Gastrocnemius medialis (tissue), 4 donors: ENCODE measurements around the gene KCNC1. TPM values are rescaled to one million over a fixed set of nuclear protein-coding genes. Genes with fewer than 3 reads are reported as not detected.

Experiments
- ATAC-seq, 2 donors: fragments of 150-250 bp; one replicate each; pipeline ENCODE4 v1.9.1; 2016
- DNase-seq, 2 donors: peaks; one replicate each; pipeline ENCODE4 v3.0.0-alpha.2; 2019
- H3K27ac ChIP-seq, 4 donors: fragments of 200-600 bp; sonication (generic); 1 replicate in 1 of 4; 2 replicates in 3 of 4; pipeline ENCODE4 v1.5.1; 2016 to 2018; ENCODE audit warnings: mild to moderate bottlenecking in 2 of 4, moderate library complexity in 1 of 4
- H3K27me3 ChIP-seq, 3 donors: fragments of 200-600 bp; sonication (generic) in 2 of 3; 1 replicate in 1 of 3; 2 replicates in 2 of 3; pipeline versions ENCODE4 v1.5.1 to v1.6.0; 2016 to 2019; ENCODE audit warnings: mild to moderate bottlenecking in 1 of 3, moderate library complexity in 1 of 3
- H3K36me3 ChIP-seq, 2 donors: fragments of 200-600 bp; sonication (generic) in 1 of 2; one replicate each; pipeline ENCODE4 v1.5.1; 2017 to 2018
- H3K4me1 ChIP-seq, 2 donors: fragments of 200-600 bp; sonication (generic) in 1 of 2; one replicate each; pipeline ENCODE4 v1.5.1; 2016 to 2017; ENCODE audit warnings: mild to moderate bottlenecking in 2 of 2
- H3K4me3 ChIP-seq, 4 donors: fragments of 200-600 bp; sonication (generic) in 3 of 4; 1 replicate in 1 of 4; 2 replicates in 3 of 4; pipeline ENCODE4 v1.5.1; 2016 to 2019; ENCODE audit warnings: mild to moderate bottlenecking in 2 of 4
- H3K9me3 ChIP-seq, 3 donors: fragments of 200-600 bp; sonication (generic) in 2 of 3; 1 replicate in 1 of 3; 2 replicates in 2 of 3; pipeline ENCODE4 v1.5.1; 2016 to 2019
- CTCF ChIP-seq, 5 experiments: fragments of 450-650 bp in 3 of 5; fragments of 200-600 bp in 2 of 5; sonication (generic) in 2 of 5; IDR thresholded peaks in 4 of 5; conservative IDR thresholded peaks in 1 of 5; 1 replicate in 4 of 5; 2 replicates in 1 of 5; pipeline ENCODE4 v1.5.1; 2016 to 2019; ENCODE audit warnings: antibody characterized with exemption in 5 of 5, mild to moderate bottlenecking in 3 of 5, moderate library complexity in 3 of 5
- POLR2A ChIP-seq, 2 donors: fragments of 450-650 bp; IDR thresholded peaks; one replicate each; pipeline ENCODE4 v1.6.1; 2017; ENCODE audit warnings: antibody characterized with exemption in 2 of 2, mild to moderate bottlenecking in 2 of 2, moderate library complexity in 2 of 2
- in situ Hi-C, 4 donors: fragments of 200-750 bp; cut with MboI; loops; one replicate each; pipeline versions ENCODE4 v1.15.0 to v1.8.0; 2017; ENCODE audit warnings: low sequenced_read_pairs in 4 of 4
- intact Hi-C: fragments of 100-400 bp; cut with DNase I; formaldehyde crosslinking; loops from one replicate; pipeline ENCODE4 v1.15.1; 2023; ENCODE audit warnings: low total_unique reads
- total RNA-seq, 4 donors: library from RNA; depleted of rRNA; stranded (reverse); fragments of >200 nt; gene quantifications; one replicate each; pipeline versions ENCODE4 v1.1.0 to v1.2.3, GENCODE V29; 2016

KCNC1 gene
- under 1 TPM; 0.03 to 0.53 (median 0.15) TPM for total RNA-seq

- no peaks in the 10 kb centered on the region for H3K9me3 ChIP-seq
- ATAC-seq: peak; percentile 25 to 41
- no peak within 1 kb of the TSS for H3K27ac ChIP-seq
- no peak for TF ChIP-seq POLR2A (IDR thresholded peaks at IDR 0.05)
- no peak for TF ChIP-seq CTCF (IDR thresholded peaks at IDR 0.05 in 4 of 5, conservative IDR thresholded peaks at IDR 0.05 in 1 of 5)
- H3K36me3 ChIP-seq: no peaks in the 10 kb centered on the region
- DNase-seq: no peak
- peak within 1 kb of the TSS; percentile 38 to 52 (median 49) for H3K4me3 ChIP-seq
- peaks cover 9 to 15% of the 10 kb centered on the region in 2 donors for H3K4me1 ChIP-seq
- in situ Hi-C loops: loop anchor here (5.0 to 10.0 kb wide), 4 partner anchors 137 to 250 kb away; no protein-coding TSS in a partner anchor
- H3K27me3 ChIP-seq: peaks cover 25 to 27% (median 25%) of the 10 kb centered on the region in 3 donors
- intact Hi-C loops: loop anchor here (2.0 to 5.0 kb wide), 2 partner anchors 18 to 63 kb away; no protein-coding TSS in a partner anchor
Observed at GRCh38 chr11:17734418-17734911, at the start of gene KCNC1. KCNC1 (plus strand) TSS chr11:17734781; CDS start chr11:17736003, 1,222 bp downstream.

- in situ Hi-C loops (loop anchor here in 1 of 4 donors (25.0 kb wide), 1 partner anchor 299 kb away; the partner anchor contains the start of gene KCNJ11), intact Hi-C loops (loop anchor here (5.0 to 10.0 kb wide), 2 partner anchors 156 to 302 kb away; partner anchors contain the start of gene KCNJ11)
- ATAC-seq: peak; percentile 31 to 50
- TF ChIP-seq POLR2A (IDR thresholded peaks at IDR 0.05): no peak
- DNase-seq: peak in 1 of 2 donors; percentile 78
- Histone ChIP-seq H3K27me3 (no peaks in the 10 kb centered on the region), H3K4me3 (no peak overlapping the region), H3K9me3 (no peaks in the 10 kb centered on the region), H3K36me3 (no peaks in the 10 kb centered on the region), H3K4me1 (peaks cover 57 to 67% of the 10 kb centered on the region in 2 donors), H3K27ac (peak overlapping the region; percentile 80 to 87 (median 82))
Observed at GRCh38 chr11:17686231-17686980, 48.2 kb upstream of the KCNC1 start.

GRCh38 chr11:17687946-17688670 is 46.5 kb upstream of the KCNC1 start:
- Histone ChIP-seq H3K4me3 (no peak overlapping the region), H3K27me3 (no peaks in the 10 kb centered on the region), H3K4me1 (peaks cover 59 to 69% of the 10 kb centered on the region in 2 donors), H3K27ac (peak overlapping the region; percentile 80 to 87 (median 82)), H3K36me3 (no peaks in the 10 kb centered on the region), H3K9me3 (no peaks in the 10 kb centered on the region)
- DNase-seq (peak; percentile 80 to 95), ATAC-seq (peak; percentile 67 to 80)
- intact Hi-C loops (loop anchor here (1.0 to 10.0 kb wide), 4 partner anchors 11 to 303 kb away; partner anchors contain the start of gene KCNJ11), in situ Hi-C loops (loop anchor here in 1 of 4 donors (25.0 kb wide), 1 partner anchor 301 kb away; the partner anchor contains the start of gene KCNJ11)
- peak; percentile 26 to 33 for TF ChIP-seq POLR2A (IDR thresholded peaks at IDR 0.05)
- no peak for TF ChIP-seq CTCF (IDR thresholded peaks at IDR 0.05 in 4 of 5, conservative IDR thresholded peaks at IDR 0.05 in 1 of 5)

GRCh38 chr11:17691550-17691949 is 43.0 kb upstream of the KCNC1 start:
- no peaks in the 10 kb centered on the region for H3K9me3 ChIP-seq
- no peaks in the 10 kb centered on the region for H3K36me3 ChIP-seq
- H3K4me3 ChIP-seq: no peak overlapping the region
- in situ Hi-C loops (loop anchor here in 1 of 4 donors (25.0 kb wide), 1 partner anchor 304 kb away; the partner anchor contains the start of gene KCNJ11), intact Hi-C loops (no loop called here)
- TF ChIP-seq CTCF (IDR thresholded peaks at IDR 0.05 in 4 of 5, conservative IDR thresholded peaks at IDR 0.05 in 1 of 5) (no peak), POLR2A (IDR thresholded peaks at IDR 0.05) (no peak)
- peaks cover 46 to 60% of the 10 kb centered on the region in 2 donors for H3K4me1 ChIP-seq
- DNase-seq (no peak), ATAC-seq (no peak)
- H3K27me3 ChIP-seq: no peaks in the 10 kb centered on the region
- H3K27ac ChIP-seq: peak overlapping the region; percentile 19 to 62 (median 48)
